Gastrocnemius medialis (tissue), 4 donors: ENCODE results near the gene CHCHD6.

ENCODE experiments used
- CTCF ChIP-seq, 5 experiments: fragments of 450-650 bp in 3 of 5; fragments of 200-600 bp in 2 of 5; sonication (generic) in 2 of 5; IDR thresholded peaks in 4 of 5; conservative IDR thresholded peaks in 1 of 5; 1 replicate in 4 of 5; 2 replicates in 1 of 5; pipeline ENCODE4 v1.5.1; 2016 to 2019; ENCODE audit warnings: antibody characterized with exemption in 5 of 5, mild to moderate bottlenecking in 3 of 5, moderate library complexity in 3 of 5
- POLR2A ChIP-seq, 2 donors: fragments of 450-650 bp; IDR thresholded peaks; one replicate each; pipeline ENCODE4 v1.6.1; 2017; ENCODE audit warnings: antibody characterized with exemption in 2 of 2, mild to moderate bottlenecking in 2 of 2, moderate library complexity in 2 of 2

- TF ChIP-seq POLR2A (IDR thresholded peaks at IDR 0.05) = no peak
- TF ChIP-seq CTCF (IDR thresholded peaks at IDR 0.05 in 4 of 5, conservative IDR thresholded peaks at IDR 0.05 in 1 of 5) = no peak
Observed at GRCh38 chr3:126946405-126946804, 242.4 kb downstream of the CHCHD6 start.
